Central memory CD8-positive, alpha-beta T cell (primary cell): ENCODE results near the gene PARD6G.

Experiments
- ATAC-seq: fragments of 150-1000 bp; cut with Tn5 transposase; replicated peaks from 2 replicates; pipeline ENCODE4 v1.10.0; 2022; ENCODE audit warnings: mild to moderate bottlenecking, moderate FRiP score, moderate number of reproducible peaks; ENCODE audit not compliant: poor library complexity, severe bottlenecking; ENCODE audit errors: extremely low read depth
- DNase-seq, 2 donors: peaks; one replicate each; pipeline ENCODE4 v3.0.0; 2021; ENCODE audit warnings: low spot score in 2 of 2
- H3K27ac Mint-ChIP-seq: one replicate; pipeline ENCODE4 v1.8.0; 2022; ENCODE audit warnings: low read depth, mild to moderate bottlenecking, moderate library complexity, mixed read lengths
- H3K27me3 Mint-ChIP-seq: one replicate; pipeline ENCODE4 v1.8.0; 2022; ENCODE audit warnings: mixed read lengths
- H3K36me3 Mint-ChIP-seq: one replicate; pipeline ENCODE4 v1.8.0; 2022; ENCODE audit warnings: mild to moderate bottlenecking, moderate library complexity, mixed read lengths; ENCODE audit not compliant: insufficient read depth
- H3K4me1 Mint-ChIP-seq: one replicate; pipeline ENCODE4 v1.8.0; 2022; ENCODE audit warnings: mixed read lengths
- H3K4me3 Mint-ChIP-seq: one replicate; pipeline ENCODE4 v1.8.0; 2022; ENCODE audit warnings: mild to moderate bottlenecking, moderate library complexity, mixed read lengths
- H3K9me3 Mint-ChIP-seq: one replicate; pipeline ENCODE4 v1.8.0; 2022; ENCODE audit warnings: mixed read lengths

Gene PARD6G

DNA sequence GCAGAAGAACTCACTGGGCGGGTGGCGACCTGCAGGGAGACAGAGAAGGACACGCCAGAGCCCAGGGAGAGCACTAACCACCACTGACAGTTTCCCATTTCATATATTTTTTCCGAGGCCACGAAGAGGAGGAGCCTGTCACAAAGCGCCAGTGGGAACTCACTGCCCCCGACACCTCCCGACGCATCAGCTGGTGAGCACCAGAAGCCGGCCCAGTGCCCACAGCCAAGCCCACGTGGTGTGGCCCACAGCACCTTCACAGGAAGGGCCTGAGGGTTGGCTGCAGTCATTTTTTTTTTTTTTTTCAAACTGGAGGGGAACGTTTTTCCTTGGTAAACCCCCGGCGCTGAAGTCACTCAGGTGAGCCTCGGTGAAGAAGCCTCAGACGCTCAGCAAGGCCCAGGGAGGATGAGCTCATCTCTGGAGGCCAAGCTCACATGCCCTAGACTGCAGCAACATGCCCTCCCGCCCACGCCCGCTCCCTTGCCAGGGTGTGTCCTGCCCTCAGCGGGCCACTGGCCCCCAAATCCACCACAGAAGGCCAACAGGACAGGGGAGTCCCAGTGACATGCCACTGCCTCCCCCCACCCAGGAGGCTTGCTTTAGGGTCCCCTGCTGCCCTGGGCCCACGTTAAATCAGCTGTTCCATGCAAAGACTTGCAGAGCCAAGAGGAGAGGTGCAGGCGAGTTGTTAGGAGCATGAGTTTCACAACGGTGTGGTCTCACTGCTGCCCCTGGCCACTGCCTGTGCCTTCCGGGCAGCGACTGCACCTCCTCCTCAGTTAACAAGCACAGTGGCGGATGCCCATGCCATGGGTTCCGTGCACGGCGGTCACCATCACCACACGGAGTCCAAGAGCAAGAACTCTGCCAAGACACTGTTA lies 68.1 kb downstream of the PARD6G start:
- Mint-ChIP-seq H3K27me3 (no peaks in the 10 kb centered on the region), H3K9me3 (no peaks in the 10 kb centered on the region), H3K27ac (no peak overlapping the region), H3K36me3 (peaks cover 13% of the 10 kb centered on the region), H3K4me3 (no peak overlapping the region), H3K4me1 (peaks cover 40% of the 10 kb centered on the region)
- ATAC-seq (no peak), DNase-seq (no peak)

DNA sequence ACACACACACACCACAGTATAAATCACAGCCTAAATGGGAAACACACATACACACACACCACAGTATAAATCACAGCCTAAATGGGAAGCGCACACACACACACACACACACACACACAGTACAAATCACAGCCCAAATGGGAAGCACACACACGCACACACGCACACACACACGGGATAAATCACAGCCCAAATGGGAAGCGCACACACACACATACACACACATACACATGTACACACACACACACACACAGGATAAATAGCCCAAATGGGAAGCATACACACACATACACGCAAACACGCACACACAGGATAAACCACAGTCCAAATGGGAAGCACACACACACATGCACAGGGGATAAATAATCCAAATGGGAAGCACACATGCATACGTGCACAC lies 70.2 kb downstream of the PARD6G start:
- ATAC-seq (no peak), DNase-seq (no peak)
- Mint-ChIP-seq H3K27me3 (no peaks in the 10 kb centered on the region), H3K9me3 (no peaks in the 10 kb centered on the region), H3K27ac (peak overlapping the region; percentile 99), H3K36me3 (peaks cover 13% of the 10 kb centered on the region), H3K4me3 (no peak overlapping the region), H3K4me1 (peaks cover 44% of the 10 kb centered on the region)

DNA sequence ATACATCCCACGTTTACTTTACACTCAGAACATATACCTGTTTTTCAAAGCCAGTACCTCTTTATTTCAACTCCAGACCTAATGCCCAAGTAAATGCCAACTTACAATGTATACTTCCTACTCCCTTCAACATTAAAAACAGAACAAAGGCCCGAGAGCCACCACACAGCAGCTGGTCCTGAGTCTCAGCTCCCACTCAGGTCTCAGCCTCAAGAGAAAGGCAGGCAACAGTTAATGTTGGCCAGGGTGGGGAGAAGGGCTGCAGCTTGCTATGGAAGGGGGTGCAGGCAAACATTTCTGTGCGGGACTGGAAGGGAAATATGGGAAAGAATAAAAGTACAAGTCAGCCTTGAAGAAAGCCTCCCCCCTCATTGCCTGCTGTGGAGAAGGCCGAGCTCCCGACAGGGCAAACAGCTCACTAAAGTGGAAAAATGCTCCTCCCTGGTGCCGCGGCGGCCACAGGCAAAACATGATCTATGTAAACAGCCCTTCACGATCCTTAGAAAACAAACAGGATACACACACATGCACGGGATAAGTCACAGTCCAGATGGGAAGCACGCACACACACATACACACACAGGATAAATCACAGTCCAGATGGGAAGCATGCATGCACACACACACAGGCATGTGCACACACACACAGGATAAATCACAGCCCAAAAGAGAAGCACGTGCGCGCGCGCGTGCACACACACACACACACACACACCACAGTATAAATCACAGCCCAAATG lies 70.8 kb downstream of the PARD6G start:
- Mint-ChIP-seq H3K27ac (peak overlapping the region; percentile 99), H3K9me3 (no peaks in the 10 kb centered on the region), H3K36me3 (peaks cover 13% of the 10 kb centered on the region), H3K27me3 (peaks cover 5% of the 10 kb centered on the region), H3K4me3 (no peak overlapping the region), H3K4me1 (peaks cover 50% of the 10 kb centered on the region)
- ATAC-seq (no peak), DNase-seq (no peak)

DNA sequence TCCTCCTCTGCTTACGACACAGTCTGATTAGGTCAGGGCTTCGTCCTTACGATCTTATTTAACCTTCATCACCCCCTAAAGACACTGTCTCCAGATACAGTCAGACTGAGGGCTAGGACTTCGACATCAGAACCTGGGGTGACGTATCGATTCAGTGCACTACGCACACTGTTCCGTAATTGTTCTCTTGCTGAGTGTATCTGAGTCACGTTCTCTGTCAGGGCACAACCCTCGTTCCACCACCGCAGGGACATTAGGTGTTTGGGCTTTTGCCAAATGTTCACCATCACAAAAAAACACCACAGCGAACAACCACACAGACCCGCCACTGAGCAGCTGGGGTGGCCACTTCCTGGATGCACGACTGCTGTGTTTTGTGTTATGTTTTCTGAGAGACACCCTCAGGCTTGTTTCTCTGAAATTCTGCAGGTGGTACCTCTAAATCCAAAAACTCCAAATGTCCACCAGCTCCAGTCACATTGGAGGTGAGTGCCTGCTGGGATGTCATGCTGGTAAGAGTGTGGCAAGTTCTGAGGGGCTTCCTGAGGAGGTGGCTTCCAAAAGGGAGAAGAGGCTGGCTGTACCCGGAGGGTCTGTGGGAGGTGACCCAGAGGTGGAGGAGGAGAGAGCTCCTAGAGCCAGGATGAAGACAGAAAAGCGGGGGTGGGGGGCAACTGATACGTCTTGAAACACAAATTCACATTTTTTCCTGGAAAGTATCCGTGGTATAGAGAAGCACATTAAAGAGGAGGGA lies 71.7 kb downstream of the PARD6G start:
- ATAC-seq (peak; percentile 89), DNase-seq (peak; percentile 42 to 90)
- Mint-ChIP-seq H3K4me1 (peaks cover 55% of the 10 kb centered on the region), H3K4me3 (peak overlapping the region; percentile 72), H3K27me3 (peaks cover 10% of the 10 kb centered on the region), H3K36me3 (peaks cover 13% of the 10 kb centered on the region), H3K9me3 (no peaks in the 10 kb centered on the region), H3K27ac (peak overlapping the region; percentile 99)

DNA sequence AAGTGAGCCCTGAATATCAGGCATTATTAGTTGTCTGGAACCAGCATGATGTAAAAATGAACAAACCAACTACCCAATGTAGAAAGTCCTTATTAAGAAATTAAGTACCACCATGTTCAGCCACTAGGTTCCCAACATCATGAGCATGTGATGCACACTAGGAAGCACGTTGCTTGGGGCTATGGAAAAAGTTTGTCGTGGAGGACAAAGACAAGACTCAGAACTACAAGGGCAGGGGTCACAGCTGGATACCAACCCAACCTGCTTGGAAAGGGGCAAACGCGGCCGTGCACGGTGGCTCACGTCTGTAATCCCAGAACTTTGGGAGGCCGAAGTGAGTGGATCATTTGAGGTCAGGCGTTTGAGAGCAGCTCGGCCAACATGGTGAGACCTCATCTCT lies 74.3 kb downstream of the PARD6G start:
- Mint-ChIP-seq H3K27ac (no peak overlapping the region), H3K27me3 (peaks cover 27% of the 10 kb centered on the region), H3K4me1 (peaks cover 44% of the 10 kb centered on the region), H3K9me3 (no peaks in the 10 kb centered on the region), H3K36me3 (peaks cover 13% of the 10 kb centered on the region), H3K4me3 (no peak overlapping the region)
- DNase-seq (no peak), ATAC-seq (no peak)

DNA sequence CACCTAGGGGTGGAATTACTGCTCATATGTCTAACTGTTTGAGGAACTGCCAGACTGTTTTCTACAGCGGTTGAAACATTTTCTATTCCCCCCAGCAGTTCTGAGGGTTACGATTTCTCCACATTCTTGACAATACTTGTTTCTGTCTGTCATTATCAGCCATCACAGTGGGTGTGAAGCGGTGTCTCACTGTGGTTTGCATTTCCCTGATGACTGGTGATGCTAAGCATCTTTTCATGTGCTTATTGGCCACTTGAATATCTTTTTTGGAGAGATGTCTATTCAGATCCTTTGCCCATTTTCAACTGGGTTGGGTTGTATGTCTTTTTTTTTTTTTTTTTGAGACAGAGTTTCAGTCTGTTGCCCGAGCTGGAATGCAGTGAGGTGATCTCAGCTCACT lies 75.3 kb downstream of the PARD6G start:
- Mint-ChIP-seq H3K36me3 (peaks cover 12% of the 10 kb centered on the region), H3K4me3 (peak overlapping the region; percentile 58), H3K27me3 (peaks cover 27% of the 10 kb centered on the region), H3K9me3 (no peaks in the 10 kb centered on the region), H3K4me1 (peaks cover 36% of the 10 kb centered on the region), H3K27ac (peak overlapping the region; percentile 71)
- DNase-seq (peak in 1 of 2 donors; percentile 57), ATAC-seq (peak; percentile 39)

DNA sequence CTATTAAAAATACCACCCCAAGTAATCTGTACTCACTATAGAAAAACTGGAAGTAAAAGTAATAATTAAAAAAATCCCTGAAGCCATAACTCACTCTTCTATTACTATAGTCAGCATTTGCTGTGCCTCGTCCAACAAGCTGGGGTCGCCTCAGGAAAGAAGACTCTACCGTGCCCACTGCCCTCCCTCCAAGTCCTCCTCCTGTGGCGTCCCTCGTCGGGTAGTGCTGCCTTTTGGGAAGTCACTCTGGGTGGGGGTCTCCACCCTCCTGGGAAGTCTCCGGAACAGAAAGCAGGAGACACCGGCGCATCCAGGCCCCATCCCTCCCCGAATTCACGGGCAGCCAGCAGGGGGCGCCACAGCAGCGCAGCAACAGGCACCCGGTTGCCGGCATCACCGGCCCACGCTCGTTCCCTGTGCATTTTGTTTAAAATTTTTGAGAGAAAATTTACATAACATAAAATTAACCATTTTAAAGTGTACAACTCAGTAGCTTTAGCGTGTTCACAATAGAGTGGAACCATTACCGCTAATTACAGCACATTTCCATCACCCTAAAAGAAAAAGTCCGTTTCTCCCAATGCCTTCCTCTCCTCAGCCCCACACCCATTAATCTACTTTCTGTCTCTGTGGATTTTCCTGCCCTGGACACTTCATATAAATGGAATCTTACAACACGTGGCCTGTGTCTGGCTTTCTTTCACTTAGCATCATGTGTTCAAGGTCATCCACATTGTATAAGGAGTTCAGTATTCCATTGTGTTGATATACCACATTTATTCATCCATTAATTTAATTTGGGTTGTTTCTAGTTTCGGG lies 76.1 kb downstream of the PARD6G start:
- peaks cover 31% of the 10 kb centered on the region for H3K4me1 Mint-ChIP-seq
- H3K4me3 Mint-ChIP-seq, result peak overlapping the region; percentile 58
- DNase-seq (peak; percentile 40 to 54), ATAC-seq (no peak)
- H3K9me3 Mint-ChIP-seq, result no peaks in the 10 kb centered on the region
- peak overlapping the region; percentile 71 for H3K27ac Mint-ChIP-seq
- peaks cover 9% of the 10 kb centered on the region for H3K36me3 Mint-ChIP-seq
- peaks cover 27% of the 10 kb centered on the region for H3K27me3 Mint-ChIP-seq

DNA sequence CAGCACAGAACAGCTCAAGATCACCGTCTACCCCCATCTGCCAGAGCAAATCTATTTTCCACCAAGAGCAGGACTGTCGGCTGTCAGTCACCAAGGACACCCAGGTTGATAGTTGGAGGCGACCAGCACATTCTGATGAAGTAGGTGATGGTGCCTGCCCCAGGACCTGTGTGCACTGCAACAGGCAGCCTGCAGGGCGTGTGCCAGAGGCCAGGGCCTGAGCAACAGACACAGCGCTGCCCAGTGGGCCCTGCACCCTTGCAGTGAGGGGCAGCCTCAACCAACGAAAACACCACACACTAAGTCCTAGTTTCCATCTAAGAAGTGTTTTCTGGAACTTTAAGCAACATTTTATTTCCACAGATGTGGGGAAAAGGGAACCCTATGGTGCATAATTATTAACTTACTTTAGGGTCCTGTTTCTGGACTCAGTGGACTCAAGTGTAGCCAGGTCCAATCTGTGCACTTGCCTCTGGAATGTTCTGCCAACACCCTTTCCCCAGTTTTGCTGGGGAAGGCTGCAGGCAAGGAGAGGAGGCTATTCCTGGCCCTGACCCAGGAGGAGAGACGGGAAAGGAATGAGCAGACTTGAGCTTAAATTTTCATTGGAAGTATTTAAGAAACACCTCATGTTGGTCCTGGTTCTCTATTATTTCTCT lies 76.8 kb downstream of the PARD6G start:
- Mint-ChIP-seq H3K27ac (no peak overlapping the region), H3K4me3 (no peak overlapping the region), H3K9me3 (no peaks in the 10 kb centered on the region), H3K4me1 (peaks cover 23% of the 10 kb centered on the region), H3K27me3 (peaks cover 27% of the 10 kb centered on the region), H3K36me3 (peaks cover 7% of the 10 kb centered on the region)
- ATAC-seq, result no peak
- DNase-seq, result no peak

DNA sequence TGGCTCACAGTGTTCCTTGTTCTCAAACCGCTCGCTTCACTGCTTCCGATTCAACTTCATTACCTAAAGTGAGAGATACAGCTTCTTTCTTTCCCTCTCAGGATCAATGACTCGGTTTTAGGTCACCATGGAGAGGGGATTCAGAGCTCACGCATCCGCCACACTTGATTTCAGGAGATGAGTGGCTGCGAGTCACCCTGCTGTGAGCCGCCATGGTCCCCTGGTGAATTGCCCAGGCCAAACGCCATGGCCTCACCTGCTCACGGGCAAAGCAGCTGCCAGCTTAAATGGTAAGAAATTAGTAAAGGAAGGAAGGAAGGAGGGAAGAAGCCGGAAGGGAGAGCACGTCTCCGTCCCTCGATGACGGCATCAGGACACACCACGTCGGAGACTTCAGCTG lies 77.7 kb downstream of the PARD6G start:
- DNase-seq, result no peak
- Mint-ChIP-seq H3K9me3 (peaks cover 4% of the 10 kb centered on the region), H3K27me3 (peaks cover 29% of the 10 kb centered on the region), H3K4me3 (no peak overlapping the region), H3K36me3 (no peaks in the 10 kb centered on the region), H3K27ac (no peak overlapping the region), H3K4me1 (peaks cover 15% of the 10 kb centered on the region)
- no peak for ATAC-seq

DNA sequence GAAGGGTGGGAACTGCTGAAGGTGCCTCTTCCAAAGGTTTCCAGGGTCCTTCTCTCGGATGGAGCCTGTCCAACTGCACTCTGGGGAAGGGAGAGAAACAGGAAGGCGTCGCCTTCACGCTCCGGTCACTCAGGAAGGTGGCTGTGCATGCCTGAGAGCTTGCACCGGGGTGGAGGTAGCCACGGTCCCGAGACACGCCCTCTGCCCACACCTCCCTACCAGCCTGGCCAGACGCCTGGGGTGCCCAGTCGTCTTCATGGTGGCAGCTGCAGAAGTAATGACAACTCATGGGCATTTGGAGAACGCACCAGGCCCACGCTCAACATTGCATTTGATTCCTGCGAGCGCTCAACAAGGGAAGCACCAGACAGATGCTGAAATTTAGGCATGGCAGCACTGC lies 78.3 kb downstream of the PARD6G start:
- no peak for ATAC-seq
- Mint-ChIP-seq H3K36me3 (no peaks in the 10 kb centered on the region), H3K27ac (no peak overlapping the region), H3K27me3 (peaks cover 35% of the 10 kb centered on the region), H3K9me3 (peaks cover 9% of the 10 kb centered on the region), H3K4me1 (peaks cover 15% of the 10 kb centered on the region), H3K4me3 (no peak overlapping the region)
- DNase-seq, result no peak

DNA sequence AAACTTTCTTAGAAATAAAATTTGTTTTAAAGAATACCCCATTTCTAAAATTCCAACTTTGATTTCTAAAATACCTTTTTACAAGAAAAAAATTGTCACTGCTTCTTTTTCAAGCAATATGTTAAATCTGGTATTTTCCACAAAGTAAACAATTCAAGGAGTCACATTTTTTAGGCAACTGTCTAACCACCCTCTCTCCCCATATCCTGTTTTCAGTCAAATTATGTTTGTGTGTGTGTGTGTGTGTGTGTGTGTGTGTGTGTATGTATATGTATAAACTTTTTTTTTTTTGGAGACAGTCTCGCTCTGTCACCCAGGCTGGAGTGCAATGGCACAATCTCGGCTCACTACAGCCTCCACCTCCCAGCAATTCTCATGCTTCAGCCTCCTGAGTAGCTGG lies 79.0 kb downstream of the PARD6G start:
- Mint-ChIP-seq H3K27ac (no peak overlapping the region), H3K4me1 (peaks cover 15% of the 10 kb centered on the region), H3K27me3 (peaks cover 42% of the 10 kb centered on the region), H3K36me3 (no peaks in the 10 kb centered on the region), H3K9me3 (peaks cover 9% of the 10 kb centered on the region), H3K4me3 (no peak overlapping the region)
- no peak for ATAC-seq
- no peak for DNase-seq
